ENCODE results near the gene DNMBP.

DNA sequence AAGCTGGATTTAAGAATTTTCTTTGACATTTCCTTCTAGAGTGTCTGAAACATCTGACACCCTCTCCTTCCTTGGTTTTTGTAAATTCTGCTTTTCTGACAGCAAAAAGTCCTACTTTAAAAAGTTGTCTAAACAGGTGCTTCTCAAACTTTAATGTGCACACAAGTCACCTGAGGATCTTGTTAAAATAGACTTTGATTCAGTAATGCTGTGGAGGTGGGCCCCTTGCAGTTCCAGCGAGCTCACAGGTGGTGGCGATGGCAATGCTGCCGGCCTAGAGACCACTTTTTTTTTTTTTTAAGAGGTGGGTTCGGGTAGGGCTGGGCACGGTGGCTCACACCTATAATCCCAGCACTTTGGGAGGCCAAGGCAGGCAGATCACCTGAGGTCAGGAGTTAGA, 150.2 kb downstream of the DNMBP start:
- TF ChIP-seq, protein P1, sequence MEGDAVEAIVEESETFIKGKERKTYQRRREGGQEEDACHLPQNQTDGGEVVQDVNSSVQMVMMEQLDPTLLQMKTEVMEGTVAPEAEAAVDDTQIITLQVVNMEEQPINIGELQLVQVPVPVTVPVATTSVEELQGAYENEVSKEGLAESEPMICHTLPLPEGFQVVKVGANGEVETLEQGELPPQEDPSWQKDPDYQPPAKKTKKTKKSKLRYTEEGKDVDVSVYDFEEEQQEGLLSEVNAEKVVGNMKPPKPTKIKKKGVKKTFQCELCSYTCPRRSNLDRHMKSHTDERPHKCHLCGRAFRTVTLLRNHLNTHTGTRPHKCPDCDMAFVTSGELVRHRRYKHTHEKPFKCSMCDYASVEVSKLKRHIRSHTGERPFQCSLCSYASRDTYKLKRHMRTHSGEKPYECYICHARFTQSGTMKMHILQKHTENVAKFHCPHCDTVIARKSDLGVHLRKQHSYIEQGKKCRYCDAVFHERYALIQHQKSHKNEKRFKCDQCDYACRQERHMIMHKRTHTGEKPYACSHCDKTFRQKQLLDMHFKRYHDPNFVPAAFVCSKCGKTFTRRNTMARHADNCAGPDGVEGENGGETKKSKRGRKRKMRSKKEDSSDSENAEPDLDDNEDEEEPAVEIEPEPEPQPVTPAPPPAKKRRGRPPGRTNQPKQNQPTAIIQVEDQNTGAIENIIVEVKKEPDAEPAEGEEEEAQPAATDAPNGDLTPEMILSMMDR (IDR thresholded peaks at IDR 0.05), result peak; percentile 46; the same call in 2 of the 3 replicates
- TF ChIP-seq RCOR1 (IDR thresholded peaks at IDR 0.05; ENCODE audit: low read depth, low read length) (no peak), JUNB (IDR thresholded peaks at IDR 0.05) (no peak), CBX8 (IDR thresholded peaks at IDR 0.05) (no peak), SREBF2 (IDR thresholded peaks at IDR 0.05) (no peak), ESRRA (IDR thresholded peaks at IDR 0.05; ENCODE audit: borderline replicate concordance, low read length) (no peak), MAFK (IDR thresholded peaks at IDR 0.05; ENCODE audit: partially characterized antibody) (no peak)
- TF ChIP-seq, protein P2, sequence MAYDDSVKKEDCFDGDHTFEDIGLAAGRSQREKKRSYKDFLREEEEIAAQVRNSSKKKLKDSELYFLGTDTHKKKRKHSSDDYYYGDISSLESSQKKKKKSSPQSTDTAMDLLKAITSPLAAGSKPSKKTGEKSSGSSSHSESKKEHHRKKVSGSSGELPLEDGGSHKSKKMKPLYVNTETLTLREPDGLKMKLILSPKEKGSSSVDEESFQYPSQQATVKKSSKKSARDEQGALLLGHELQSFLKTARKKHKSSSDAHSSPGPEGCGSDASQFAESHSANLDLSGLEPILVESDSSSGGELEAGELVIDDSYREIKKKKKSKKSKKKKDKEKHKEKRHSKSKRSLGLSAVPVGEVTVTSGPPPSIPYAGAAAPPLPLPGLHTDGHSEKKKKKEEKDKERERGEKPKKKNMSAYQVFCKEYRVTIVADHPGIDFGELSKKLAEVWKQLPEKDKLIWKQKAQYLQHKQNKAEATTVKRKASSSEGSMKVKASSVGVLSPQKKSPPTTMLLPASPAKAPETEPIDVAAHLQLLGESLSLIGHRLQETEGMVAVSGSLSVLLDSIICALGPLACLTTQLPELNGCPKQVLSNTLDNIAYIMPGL (CRISPR knock-in tag; IDR thresholded peaks at IDR 0.05; ENCODE audit: borderline replicate concordance), result no peak
